ENCODE measurements around the gene CCDC148. TPM values are rescaled to one million over a fixed set of nuclear protein-coding genes. Genes with fewer than 3 reads are reported as not detected.

Gene CCDC148
- total and polyA plus RNA-seq, 12 donors = 0.07 to 1.4 (median 0.66) TPM

DNA sequence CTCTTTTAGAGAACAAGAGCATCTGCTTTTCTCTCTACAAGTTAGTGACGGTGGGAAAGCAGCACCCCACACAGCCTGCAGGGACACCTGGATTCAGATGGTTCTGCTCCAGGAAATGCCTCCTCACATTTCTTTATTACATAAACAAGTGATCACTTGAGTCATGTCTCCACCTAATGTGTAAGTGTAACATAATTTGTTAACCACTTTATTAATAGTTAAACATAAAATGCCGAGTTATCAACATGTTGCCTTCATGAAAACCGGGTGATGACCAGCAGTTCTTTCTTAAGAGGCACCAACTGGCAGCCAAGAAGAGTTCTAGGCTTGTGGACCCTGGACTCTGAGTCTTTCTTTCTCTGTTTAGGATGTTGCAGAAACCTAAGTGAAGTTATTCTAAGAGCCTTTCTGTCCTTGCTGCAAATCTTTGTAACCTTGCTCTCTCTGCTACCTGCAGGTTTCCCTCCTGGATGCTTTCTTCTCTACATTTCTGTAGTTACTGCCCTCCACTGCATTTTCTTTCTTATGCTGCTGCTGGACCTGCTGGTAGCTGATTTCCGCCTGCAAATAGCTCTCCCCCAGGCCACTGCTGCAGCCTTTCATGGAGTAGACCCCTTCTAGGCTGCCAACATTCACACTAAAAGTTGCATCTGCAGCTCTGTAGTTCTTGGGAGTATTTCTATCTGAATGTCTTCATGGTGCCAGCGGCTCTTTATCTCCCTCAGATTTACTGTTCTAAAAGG is 330.6 kb downstream of the CCDC148 start:
- H3K27ac ChIP-seq = no peak overlapping the region
- no peaks in the 10 kb centered on the region for H3K4me1 ChIP-seq
- peaks cover 0 to 14% (median 0%) of the 10 kb centered on the region in 7 donors for H3K27me3 ChIP-seq
- ATAC-seq (no peak), DNase-seq (no peak)
- H3K4me3 ChIP-seq = no peak overlapping the region
- H3K36me3 ChIP-seq = no peaks in the 10 kb centered on the region
- intact Hi-C loops (cut with DNase I) = no loop called here
- TF ChIP-seq, protein P1, sequence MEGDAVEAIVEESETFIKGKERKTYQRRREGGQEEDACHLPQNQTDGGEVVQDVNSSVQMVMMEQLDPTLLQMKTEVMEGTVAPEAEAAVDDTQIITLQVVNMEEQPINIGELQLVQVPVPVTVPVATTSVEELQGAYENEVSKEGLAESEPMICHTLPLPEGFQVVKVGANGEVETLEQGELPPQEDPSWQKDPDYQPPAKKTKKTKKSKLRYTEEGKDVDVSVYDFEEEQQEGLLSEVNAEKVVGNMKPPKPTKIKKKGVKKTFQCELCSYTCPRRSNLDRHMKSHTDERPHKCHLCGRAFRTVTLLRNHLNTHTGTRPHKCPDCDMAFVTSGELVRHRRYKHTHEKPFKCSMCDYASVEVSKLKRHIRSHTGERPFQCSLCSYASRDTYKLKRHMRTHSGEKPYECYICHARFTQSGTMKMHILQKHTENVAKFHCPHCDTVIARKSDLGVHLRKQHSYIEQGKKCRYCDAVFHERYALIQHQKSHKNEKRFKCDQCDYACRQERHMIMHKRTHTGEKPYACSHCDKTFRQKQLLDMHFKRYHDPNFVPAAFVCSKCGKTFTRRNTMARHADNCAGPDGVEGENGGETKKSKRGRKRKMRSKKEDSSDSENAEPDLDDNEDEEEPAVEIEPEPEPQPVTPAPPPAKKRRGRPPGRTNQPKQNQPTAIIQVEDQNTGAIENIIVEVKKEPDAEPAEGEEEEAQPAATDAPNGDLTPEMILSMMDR (IDR thresholded peaks at IDR 0.05) = no peak
- H3K9me3 ChIP-seq = no peaks in the 10 kb centered on the region
- WGBS, 2 donors = 70 to 83% methylated on average over 5 of the region's 5 CpGs

DNA sequence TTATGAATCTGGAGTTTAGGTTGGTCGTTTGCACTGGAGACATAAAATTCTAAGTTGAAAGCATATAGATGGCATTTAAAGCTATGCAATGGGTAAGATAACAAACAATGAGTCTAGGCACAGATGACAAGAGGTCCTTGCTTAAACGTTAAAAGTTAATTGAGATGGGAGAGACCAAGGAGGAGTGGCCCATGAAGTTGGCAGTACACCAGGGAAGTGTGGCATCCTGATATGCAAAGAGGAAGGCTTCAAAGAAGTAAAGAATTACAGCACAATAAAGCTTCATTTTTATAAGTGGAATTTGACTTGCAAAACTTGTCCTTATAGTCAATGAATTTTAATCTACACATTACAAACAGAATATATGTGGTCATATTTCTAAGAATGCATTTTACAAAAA is 331.7 kb downstream of the CCDC148 start:
- Histone ChIP-seq H3K27ac (no peak overlapping the region), H3K27me3 (peaks cover 0 to 14% (median 0%) of the 10 kb centered on the region in 7 donors), H3K4me3 (no peak overlapping the region), H3K4me1 (no peaks in the 10 kb centered on the region), H3K36me3 (no peaks in the 10 kb centered on the region), H3K9me3 (no peaks in the 10 kb centered on the region)
- TF ChIP-seq, protein P1 (IDR thresholded peaks at IDR 0.05) = no peak
- WGBS, 2 donors = 60 to 81% methylated on average over 2 of the region's 2 CpGs
- ATAC-seq = no peak
- no peak for DNase-seq
- intact Hi-C loops (cut with DNase I) = no loop called here

Other genes starting within 250 kb of the CCDC148 start
- gene PKP4, start 199 bp upstream of the CCDC148 start, total RNA-seq = 10 to 100 TPM; 36.2 to 59.0 (median 48.1) TPM
- gene PKP4, start 199 bp upstream of the CCDC148 start, polyA plus RNA-seq = 10 to 100 TPM; 17.9 to 19.2 TPM

All from heart right ventricle (tissue), 16 donors.